Smooth muscle cell (in vitro differentiated cells): ENCODE results near the gene IL34. TPM values are rescaled to one million over a fixed set of nuclear protein-coding genes. Genes with fewer than 3 reads are reported as not detected.

ENCODE experiments used
- DNase-seq: peaks from one replicate; lab custom pipeline; 2025; ENCODE audit not compliant: unreplicated experiment; lab: John Stamatoyannopoulos, UW
- H2AFZ ChIP-seq: fragments of 200-600 bp; sonication (generic); 2 replicates; pipeline ENCODE4 v1.6.0; 2016; ENCODE audit warnings: antibody characterized with exemption, low read depth, mild to moderate bottlenecking
- H3F3A ChIP-seq: fragments of 200-600 bp; sonication (generic); 2 replicates; pipeline ENCODE4 v1.6.0; 2017; ENCODE audit warnings: antibody characterized with exemption, low read depth
- H3K27ac ChIP-seq: fragments of 200-600 bp; sonication (generic); 2 replicates; pipeline ENCODE4 v1.5.1; 2016; ENCODE audit warnings: low read depth, mild to moderate bottlenecking
- H3K27me3 ChIP-seq: fragments of 200-600 bp; sonication (generic); 2 replicates; pipeline ENCODE4 v1.6.1; 2016; ENCODE audit warnings: low read depth, mild to moderate bottlenecking
- H3K36me3 ChIP-seq: fragments of 200-600 bp; sonication (generic); 2 replicates; pipeline ENCODE4 v1.5.1; 2016; ENCODE audit warnings: low read depth
- H3K4me1 ChIP-seq: fragments of 200-600 bp; sonication (generic); 2 replicates; pipeline ENCODE4 v1.5.1; 2016; ENCODE audit warnings: low read depth
- H3K4me2 ChIP-seq: fragments of 200-600 bp; sonication (generic); 2 replicates; pipeline ENCODE4 v1.6.0; 2016; ENCODE audit warnings: mild to moderate bottlenecking
- H3K4me3 ChIP-seq: fragments of 200-600 bp; sonication (generic); 2 replicates; pipeline ENCODE4 v1.5.1; 2016; ENCODE audit warnings: mild to moderate bottlenecking
- H3K79me2 ChIP-seq: fragments of 200-600 bp; sonication (generic); 2 replicates; pipeline ENCODE4 v1.6.0; 2016; ENCODE audit warnings: low read depth, mild to moderate bottlenecking
- H3K9ac ChIP-seq: fragments of 200-600 bp; sonication (generic); 2 replicates; pipeline ENCODE4 v1.6.0; 2016; ENCODE audit warnings: low read depth
- H3K9me3 ChIP-seq: fragments of 200-600 bp; sonication (generic); replicated peaks from 2 replicates; pipeline ENCODE4 v1.5.1; 2016; ENCODE audit warnings: low read depth
- H4K20me1 ChIP-seq: fragments of 200-600 bp; sonication (generic); 2 replicates; pipeline ENCODE4 v1.6.0; 2016; ENCODE audit warnings: low read depth
- WGBS: methylation state at CpG from one replicate; pipeline ENCODE4 v1.1.7; 2016; ENCODE audit warnings: low lambda C conversion rate; 5-methylcytosine and 5-hydroxymethylcytosine counted together
- polyA plus RNA-seq: library from polyadenylated mRNA; unstranded; fragments of >200 nt; fragmentation: Nextera tagmentation; extraction: Ambion mirVana; gene quantifications from 2 replicates; pipeline ENCODE4 v1.2.1, GENCODE V29; 2016
- total RNA-seq: library from RNA; depleted of rRNA; stranded (reverse); fragments of >200 nt; gene quantifications from 2 replicates; pipeline ENCODE4 v1.2.3, GENCODE V29; 2014
- TF ChIP-seq, protein P1 (sequence below): fragments of 200-600 bp; sonication (generic); IDR thresholded peaks from 2 replicates; pipeline ENCODE4 v1.5.1; 2017; ENCODE audit warnings: borderline replicate concordance, mild to moderate bottlenecking, antibody characterized with exemption; ENCODE audit not compliant: insufficient read depth, poor library complexity, severe bottlenecking

Gene IL34
- total and polyA plus RNA-seq, 2 experiments from 2014 or later: 0.49 TPM; not detected in 1

DNA sequence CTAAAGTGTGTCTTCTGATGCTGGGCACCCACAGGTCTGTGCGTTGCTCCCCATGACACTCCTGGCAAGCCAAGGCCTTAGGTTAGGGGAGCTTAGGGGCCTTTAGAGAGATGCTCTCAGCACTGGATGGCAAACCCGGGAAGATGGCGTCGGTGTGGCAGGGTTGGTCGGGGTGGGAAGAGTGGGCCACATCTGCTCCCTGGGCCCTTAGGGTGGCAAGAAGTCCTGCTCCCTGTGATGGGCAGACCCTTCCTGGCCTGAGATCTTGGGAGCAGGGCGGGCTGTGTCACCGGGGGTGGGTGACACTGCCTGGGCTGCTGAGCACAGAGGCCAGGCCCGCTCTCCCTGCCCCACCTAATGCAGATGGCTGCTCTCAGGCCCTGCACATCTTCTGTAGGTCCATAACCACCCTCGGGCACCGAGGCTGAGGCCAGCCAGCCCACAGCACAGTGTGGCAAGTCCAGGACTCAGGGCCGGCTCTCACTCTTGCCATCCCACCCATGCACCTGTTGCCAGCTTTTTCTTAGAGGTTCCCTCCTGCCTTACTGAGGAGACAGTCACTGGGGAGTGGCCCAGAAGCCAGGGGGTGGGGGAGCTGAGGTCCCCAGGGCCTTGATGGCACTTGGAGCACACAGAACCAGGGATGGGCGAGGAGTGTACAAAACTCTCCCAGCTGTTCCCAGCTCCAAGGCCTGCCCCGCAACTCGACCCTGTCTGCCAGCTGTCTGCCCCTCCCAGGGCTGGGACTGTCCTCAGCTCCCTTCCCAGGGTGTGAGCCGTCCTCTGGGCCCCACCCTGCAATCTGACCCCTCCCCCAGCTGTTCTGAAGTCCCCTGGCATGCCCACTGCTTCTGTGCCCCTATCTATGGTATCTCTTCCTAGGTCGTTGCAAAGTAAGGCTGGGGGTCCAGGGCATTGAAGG is 43.9 kb downstream of the IL34 start:
- WGBS: 93% methylated on average over 13 of the region's 16 CpGs
- DNase-seq: no peak
- Histone ChIP-seq H3K4me3 (no peak overlapping the region), H2AFZ (no peak overlapping the region), H3K9me3 (no peaks in the 10 kb centered on the region), H3K9ac (no peak overlapping the region), H3K79me2 (peaks cover 2% of the 10 kb centered on the region), H4K20me1 (no peaks in the 10 kb centered on the region), H3K4me1 (peaks cover 17% of the 10 kb centered on the region), H3K4me2 (no peak overlapping the region), H3K27me3 (no peaks in the 10 kb centered on the region), H3K36me3 (no peaks in the 10 kb centered on the region), H3K27ac (no peak overlapping the region), H3F3A (peaks cover 15% of the 10 kb centered on the region)
- TF ChIP-seq, protein P1, sequence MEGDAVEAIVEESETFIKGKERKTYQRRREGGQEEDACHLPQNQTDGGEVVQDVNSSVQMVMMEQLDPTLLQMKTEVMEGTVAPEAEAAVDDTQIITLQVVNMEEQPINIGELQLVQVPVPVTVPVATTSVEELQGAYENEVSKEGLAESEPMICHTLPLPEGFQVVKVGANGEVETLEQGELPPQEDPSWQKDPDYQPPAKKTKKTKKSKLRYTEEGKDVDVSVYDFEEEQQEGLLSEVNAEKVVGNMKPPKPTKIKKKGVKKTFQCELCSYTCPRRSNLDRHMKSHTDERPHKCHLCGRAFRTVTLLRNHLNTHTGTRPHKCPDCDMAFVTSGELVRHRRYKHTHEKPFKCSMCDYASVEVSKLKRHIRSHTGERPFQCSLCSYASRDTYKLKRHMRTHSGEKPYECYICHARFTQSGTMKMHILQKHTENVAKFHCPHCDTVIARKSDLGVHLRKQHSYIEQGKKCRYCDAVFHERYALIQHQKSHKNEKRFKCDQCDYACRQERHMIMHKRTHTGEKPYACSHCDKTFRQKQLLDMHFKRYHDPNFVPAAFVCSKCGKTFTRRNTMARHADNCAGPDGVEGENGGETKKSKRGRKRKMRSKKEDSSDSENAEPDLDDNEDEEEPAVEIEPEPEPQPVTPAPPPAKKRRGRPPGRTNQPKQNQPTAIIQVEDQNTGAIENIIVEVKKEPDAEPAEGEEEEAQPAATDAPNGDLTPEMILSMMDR: no peak

DNA sequence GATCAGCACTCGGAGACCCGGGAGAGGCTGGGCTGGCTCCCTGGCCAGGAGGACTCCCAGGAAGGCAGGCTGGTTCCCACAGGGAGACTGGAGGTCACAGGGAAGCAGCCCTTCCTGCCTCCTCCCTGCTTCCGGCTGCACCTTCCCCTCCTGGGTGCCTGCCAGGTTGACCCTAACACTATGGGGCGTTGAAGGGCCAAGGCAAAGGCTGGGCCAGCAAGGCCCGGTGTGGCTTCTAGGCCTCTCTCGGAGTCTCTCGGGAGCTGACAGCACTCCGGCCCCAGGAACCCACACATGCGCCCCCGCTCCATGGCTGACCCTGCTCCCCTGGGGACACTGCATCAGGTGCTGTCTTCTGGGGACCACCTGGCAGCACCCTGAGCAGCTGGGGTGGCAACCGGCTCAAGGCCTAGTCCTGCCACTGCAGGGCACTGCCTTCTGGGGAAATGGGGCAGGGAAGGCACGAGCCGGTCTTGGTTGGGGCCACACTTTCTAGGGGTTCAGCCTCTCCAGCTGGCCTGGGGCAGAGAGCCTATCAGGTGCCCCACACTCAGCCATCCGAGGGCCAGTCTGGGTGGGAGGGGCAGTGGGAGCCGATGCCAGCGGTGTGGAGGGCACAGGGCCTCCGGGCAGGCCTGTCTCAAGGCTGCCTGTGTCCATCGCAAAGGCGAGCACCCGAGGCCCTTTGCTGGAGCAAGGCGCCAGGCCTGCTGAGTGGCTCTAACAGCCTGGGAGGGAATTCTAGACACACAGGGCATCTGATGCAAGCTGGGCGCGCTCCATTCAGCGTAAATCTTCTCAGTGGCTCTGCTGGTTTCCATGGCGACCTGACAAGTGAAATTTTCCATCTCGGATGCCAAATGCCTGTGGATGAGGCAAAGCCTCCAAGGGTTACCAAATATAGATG is 45.1 kb downstream of the IL34 start:
- Histone ChIP-seq H3K4me3 (no peak overlapping the region), H3K4me1 (peaks cover 14% of the 10 kb centered on the region), H3K36me3 (no peaks in the 10 kb centered on the region), H3K79me2 (no peaks in the 10 kb centered on the region), H3F3A (peaks cover 15% of the 10 kb centered on the region), H2AFZ (no peak overlapping the region), H4K20me1 (no peaks in the 10 kb centered on the region), H3K27ac (peak overlapping the region; percentile 85), H3K9me3 (no peaks in the 10 kb centered on the region), H3K4me2 (peak overlapping the region; percentile 72), H3K27me3 (no peaks in the 10 kb centered on the region), H3K9ac (peak overlapping the region; percentile 64)
- TF ChIP-seq, protein P1: no peak
- DNase-seq: peak; percentile 49
- 60% methylated on average over 26 of the region's 26 CpGs for WGBS

DNA sequence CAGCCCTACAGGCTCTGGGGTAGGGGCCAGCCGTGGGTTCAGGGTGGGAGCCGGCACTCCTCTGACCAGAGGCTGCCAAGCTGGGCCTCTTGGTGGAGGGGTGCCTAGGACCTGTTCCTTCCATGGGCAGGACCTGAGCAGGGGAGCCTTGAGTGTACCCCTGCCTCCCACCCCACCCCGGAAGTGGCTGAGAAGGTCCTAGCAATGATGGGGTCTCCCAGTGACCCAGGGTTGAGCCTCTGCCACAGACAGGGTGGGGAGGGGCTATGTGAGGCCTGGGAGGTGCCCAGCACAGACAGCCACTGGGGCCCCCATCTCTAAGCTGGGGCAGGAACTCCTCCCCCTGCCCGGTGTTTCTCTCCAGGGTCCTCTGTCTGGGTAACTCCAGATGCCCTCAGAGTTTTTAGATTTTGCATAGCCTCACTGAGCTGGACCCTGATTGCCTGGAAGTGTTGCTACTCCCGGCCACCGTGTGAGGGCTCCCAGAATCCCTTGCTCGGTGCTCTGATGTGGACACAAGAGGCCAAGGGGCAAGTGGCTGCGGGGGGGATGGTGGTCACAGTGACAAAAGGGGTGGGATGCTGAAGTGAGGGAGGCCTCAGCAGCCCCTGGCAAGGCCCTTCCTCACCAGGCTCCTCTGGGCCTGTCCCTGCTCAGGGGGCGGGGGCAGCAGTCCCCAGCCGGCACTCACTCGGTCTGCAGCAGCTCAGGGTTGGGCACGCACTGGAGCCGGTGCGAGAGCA is 45.9 kb downstream of the IL34 start:
- no peak overlapping the region for H3K4me3 ChIP-seq
- peak overlapping the region; percentile 31 for H3K9ac ChIP-seq
- H2AFZ ChIP-seq: no peak overlapping the region
- H3F3A ChIP-seq: peaks cover 15% of the 10 kb centered on the region
- TF ChIP-seq, protein P1: no peak
- H3K9me3 ChIP-seq: no peaks in the 10 kb centered on the region
- H3K27me3 ChIP-seq: no peaks in the 10 kb centered on the region
- no peaks in the 10 kb centered on the region for H4K20me1 ChIP-seq
- H3K4me1 ChIP-seq: peaks cover 13% of the 10 kb centered on the region
- no peaks in the 10 kb centered on the region for H3K79me2 ChIP-seq
- H3K27ac ChIP-seq: peak overlapping the region; percentile 85
- 65% methylated on average over 14 of the region's 14 CpGs for WGBS
- no peak for DNase-seq
- H3K4me2 ChIP-seq: peak overlapping the region; percentile 72
- no peaks in the 10 kb centered on the region for H3K36me3 ChIP-seq
